ENCODE results near the gene CRACR2A. TPM values are rescaled to one million over a fixed set of nuclear protein-coding genes. Genes with fewer than 3 reads are reported as not detected.

Gene CRACR2A
- total RNA-seq, 1 donor from 2014 or later, result 4.4 TPM

- no peak for DNase-seq (ENCODE audit: extremely low spot score in 2 of 2)
- no peaks in the 10 kb centered on the region for H3K27me3 ChIP-seq
- H3K4me1 ChIP-seq, result no peaks in the 10 kb centered on the region
- H3K36me3 ChIP-seq, result no peaks in the 10 kb centered on the region
- intact Hi-C loops (cut with DNase I), result no loop called here
- no peak for TF ChIP-seq POLR2A (IDR thresholded peaks at IDR 0.05)
- no peak for TF ChIP-seq CTCF (IDR thresholded peaks at IDR 0.05)
- TF ChIP-seq POLR2AphosphoS5 (IDR thresholded peaks at IDR 0.05; ENCODE audit: insufficient read depth in 1 of 2, low read depth in 1 of 2), result no peak
- H3K4me3 ChIP-seq, result no peak overlapping the region
- H3K27ac ChIP-seq, result no peak overlapping the region
- no peaks in the 10 kb centered on the region for H3K9me3 ChIP-seq
These were observed 122.8 kb downstream of the CRACR2A start for GRCh38 chr12:3630111-3630510.

- H3K27ac ChIP-seq, result no peak overlapping the region
- H3K4me3 ChIP-seq, result no peak overlapping the region
- no peaks in the 10 kb centered on the region for H3K4me1 ChIP-seq
- intact Hi-C loops (cut with DNase I), result no loop called here
- TF ChIP-seq CTCF (IDR thresholded peaks at IDR 0.05) (no peak), POLR2AphosphoS5 (IDR thresholded peaks at IDR 0.05; ENCODE audit: insufficient read depth in 1 of 2, low read depth in 1 of 2) (no peak), POLR2A (IDR thresholded peaks at IDR 0.05) (no peak)
- no peaks in the 10 kb centered on the region for H3K9me3 ChIP-seq
- DNase-seq (ENCODE audit: extremely low spot score in 2 of 2), result no peak
- no peaks in the 10 kb centered on the region for H3K36me3 ChIP-seq
- H3K27me3 ChIP-seq, result no peaks in the 10 kb centered on the region
These were observed 123.7 kb downstream of the CRACR2A start for GRCh38 chr12:3629057-3629830.

GRCh38 chr12:3628629-3629028, 124.3 kb downstream of the CRACR2A start:
- Histone ChIP-seq H3K27ac (no peak overlapping the region), H3K4me3 (no peak overlapping the region), H3K36me3 (no peaks in the 10 kb centered on the region), H3K4me1 (no peaks in the 10 kb centered on the region), H3K9me3 (no peaks in the 10 kb centered on the region), H3K27me3 (no peaks in the 10 kb centered on the region)
- TF ChIP-seq POLR2A (IDR thresholded peaks at IDR 0.05) (no peak), CTCF (IDR thresholded peaks at IDR 0.05) (no peak), POLR2AphosphoS5 (IDR thresholded peaks at IDR 0.05; ENCODE audit: insufficient read depth in 1 of 2, low read depth in 1 of 2) (no peak)
- no peak for DNase-seq (ENCODE audit: extremely low spot score in 2 of 2)
- intact Hi-C loops (cut with DNase I), result no loop called here

- H3K9me3 ChIP-seq, result no peaks in the 10 kb centered on the region
- H3K27me3 ChIP-seq, result no peaks in the 10 kb centered on the region
- H3K4me3 ChIP-seq, result no peak overlapping the region
- no peak for TF ChIP-seq POLR2A (IDR thresholded peaks at IDR 0.05)
- no peak for TF ChIP-seq POLR2AphosphoS5 (IDR thresholded peaks at IDR 0.05; ENCODE audit: insufficient read depth in 1 of 2, low read depth in 1 of 2)
- no peak for TF ChIP-seq CTCF (IDR thresholded peaks at IDR 0.05)
- no peaks in the 10 kb centered on the region for H3K36me3 ChIP-seq
- H3K27ac ChIP-seq, result no peak overlapping the region
- intact Hi-C loops (cut with DNase I), result no loop called here
- no peaks in the 10 kb centered on the region for H3K4me1 ChIP-seq
- no peak for DNase-seq (ENCODE audit: extremely low spot score in 2 of 2)
These were observed 125.6 kb downstream of the CRACR2A start for GRCh38 chr12:3627336-3627735.

GRCh38 chr12:3624273-3624672, 128.6 kb downstream of the CRACR2A start:
- no peaks in the 10 kb centered on the region for H3K36me3 ChIP-seq
- intact Hi-C loops (cut with DNase I), result no loop called here
- no peaks in the 10 kb centered on the region for H3K4me1 ChIP-seq
- no peak overlapping the region for H3K27ac ChIP-seq
- H3K4me3 ChIP-seq, result no peak overlapping the region
- TF ChIP-seq CTCF (IDR thresholded peaks at IDR 0.05), result no peak
- no peak for TF ChIP-seq POLR2AphosphoS5 (IDR thresholded peaks at IDR 0.05; ENCODE audit: insufficient read depth in 1 of 2, low read depth in 1 of 2)
- TF ChIP-seq POLR2A (IDR thresholded peaks at IDR 0.05), result no peak
- DNase-seq (ENCODE audit: extremely low spot score in 2 of 2), result no peak
- H3K27me3 ChIP-seq, result no peaks in the 10 kb centered on the region
- no peaks in the 10 kb centered on the region for H3K9me3 ChIP-seq
